Chondrocyte (in vitro differentiated cells): ENCODE data around the gene INTS6. TPM values are rescaled to one million over a fixed set of nuclear protein-coding genes. Genes with fewer than 3 reads are reported as not detected.

Source experiments
- DNase-seq: peaks from one replicate; pipeline ENCODE4 v3.0.0; 2021; ENCODE audit warnings: mixed read lengths, low spot score
- H3K27ac Mint-ChIP-seq: one replicate; pipeline ENCODE4 v1.8.0; 2021; ENCODE audit warnings: mild to moderate bottlenecking, moderate library complexity, mixed read lengths; ENCODE audit not compliant: unreplicated experiment
- H3K27me3 Mint-ChIP-seq: 2 replicates; pipeline ENCODE4 v1.8.0; 2021; ENCODE audit warnings: low read depth, mixed read lengths
- H3K36me3 Mint-ChIP-seq: 2 replicates; pipeline ENCODE4 v1.8.0; 2021; ENCODE audit warnings: low read depth, mixed read lengths
- H3K4me1 Mint-ChIP-seq: 2 replicates; pipeline ENCODE4 v1.8.0; 2021; ENCODE audit warnings: low read depth, mild to moderate bottlenecking, mixed read lengths
- H3K4me3 Mint-ChIP-seq: one replicate; pipeline ENCODE4 v1.8.0; 2021; ENCODE audit warnings: mild to moderate bottlenecking, moderate library complexity, mixed read lengths; ENCODE audit not compliant: unreplicated experiment
- H3K9me3 Mint-ChIP-seq: 2 replicates; pipeline ENCODE4 v1.8.0; 2021; ENCODE audit warnings: low read depth, mixed read lengths
- CTCF ChIP-seq: fragments of 200-600 bp; sonication (generic); IDR thresholded peaks from 2 replicates; pipeline ENCODE4 v1.5.0; 2021; ENCODE audit warnings: antibody characterized with exemption, mild to moderate bottlenecking, moderate library complexity
- total RNA-seq: library from RNA; stranded (reverse); gene quantifications from 3 replicates; pipeline ENCODE4 v1.2.1, GENCODE V29; 2021

INTS6 gene
- total RNA-seq, 1 donor from 2014 or later: 25.6 TPM

GRCh38 chr13:51475727-51476501, 23.1 kb upstream of the INTS6 start:
- TF ChIP-seq CTCF: no peak
- Mint-ChIP-seq H3K27ac (no peak overlapping the region), H3K9me3 (no peaks in the 10 kb centered on the region), H3K27me3 (no peaks in the 10 kb centered on the region), H3K4me1 (no peaks in the 10 kb centered on the region), H3K4me3 (no peak overlapping the region), H3K36me3 (no peaks in the 10 kb centered on the region)
- DNase-seq: no peak

GRCh38 chr13:51469790-51470189, 17.0 kb upstream of the INTS6 start:
- Mint-ChIP-seq H3K36me3 (no peaks in the 10 kb centered on the region), H3K4me3 (no peak overlapping the region), H3K4me1 (no peaks in the 10 kb centered on the region), H3K9me3 (no peaks in the 10 kb centered on the region), H3K27me3 (no peaks in the 10 kb centered on the region), H3K27ac (no peak overlapping the region)
- DNase-seq: no peak
- TF ChIP-seq CTCF: no peak

GRCh38 chr13:51467730-51468129, 14.9 kb upstream of the INTS6 start:
- Mint-ChIP-seq H3K27ac (no peak overlapping the region), H3K4me1 (no peaks in the 10 kb centered on the region), H3K36me3 (no peaks in the 10 kb centered on the region), H3K9me3 (no peaks in the 10 kb centered on the region), H3K4me3 (no peak overlapping the region), H3K27me3 (no peaks in the 10 kb centered on the region)
- no peak for TF ChIP-seq CTCF
- DNase-seq: no peak

- Mint-ChIP-seq H3K4me1 (no peaks in the 10 kb centered on the region), H3K9me3 (no peaks in the 10 kb centered on the region), H3K27ac (no peak overlapping the region), H3K4me3 (no peak overlapping the region), H3K27me3 (no peaks in the 10 kb centered on the region), H3K36me3 (no peaks in the 10 kb centered on the region)
- DNase-seq: no peak
- no peak for TF ChIP-seq CTCF
These were observed 12.3 kb upstream of the INTS6 start for GRCh38 chr13:51465124-51465523.

GRCh38 chr13:51457086-51457815, 4.4 kb upstream of the INTS6 start:
- no peak for DNase-seq
- peak overlapping the region; percentile 39 for H3K27ac Mint-ChIP-seq
- peaks cover 9% of the 10 kb centered on the region for H3K4me1 Mint-ChIP-seq
- peaks cover 7% of the 10 kb centered on the region for H3K36me3 Mint-ChIP-seq
- H3K9me3 Mint-ChIP-seq: peaks cover 2% of the 10 kb centered on the region
- no peaks in the 10 kb centered on the region for H3K27me3 Mint-ChIP-seq
- no peak overlapping the region for H3K4me3 Mint-ChIP-seq
- no peak for TF ChIP-seq CTCF
